DND-41 (cell line): ENCODE data around the gene MUC5B.

Source experiments
- ATAC-seq: fragments of 200-7000 bp; cut with Tn5 transposase; 3 replicates; pipeline ENCODE4 v1.9.1; 2021; ENCODE audit warnings: low read depth; ENCODE audit not compliant: insufficient read depth
- DNase-seq: peaks from one replicate; pipeline ENCODE4 v3.0.0-alpha.2; 2020
- H2AFZ ChIP-seq: 2 replicates; pipeline ENCODE4 v1.6.0; 2012; ENCODE audit warnings: low read depth, low read length
- H3K27ac ChIP-seq: 2 replicates; pipeline ENCODE4 v1.5.1; 2012; ENCODE audit warnings: low read length, inconsistent platforms
- H3K27me3 ChIP-seq: fragments of 200-600 bp; sonication (generic); 2 replicates; pipeline ENCODE4 v1.6.0; 2012; ENCODE audit warnings: low read length, mild to moderate bottlenecking, inconsistent platforms; ENCODE audit not compliant: insufficient read depth, poor library complexity
- H3K36me3 ChIP-seq: 2 replicates; pipeline ENCODE4 v1.5.1; 2012; ENCODE audit warnings: low read length, inconsistent platforms; ENCODE audit not compliant: insufficient read depth
- H3K4me1 ChIP-seq: 2 replicates; pipeline ENCODE4 v1.5.1; 2012; ENCODE audit warnings: mild to moderate bottlenecking, low read length; ENCODE audit not compliant: insufficient read depth
- H3K4me2 ChIP-seq: 2 replicates; pipeline ENCODE4 v1.6.0; 2012; ENCODE audit warnings: mild to moderate bottlenecking, moderate library complexity, low read length, inconsistent platforms; ENCODE audit not compliant: insufficient read depth
- H3K4me3 ChIP-seq, 2 experiments: fragments of 200-600 bp in 1 of 2; shearing (Covaris generic) in 1 of 2; 2 replicates each; pipeline ENCODE4 v1.5.1; 2012 to 2016; ENCODE audit warnings: inconsistent platforms in 2 of 2, low read length in 2 of 2, mild to moderate bottlenecking in 2 of 2, low read depth in 1 of 2, moderate library complexity in 1 of 2
- H3K79me2 ChIP-seq: 2 replicates; pipeline ENCODE4 v1.6.0; 2012; ENCODE audit warnings: low read length, inconsistent platforms; ENCODE audit not compliant: insufficient read depth
- H3K9ac ChIP-seq: 2 replicates; pipeline ENCODE4 v1.6.0; 2012; ENCODE audit warnings: low read depth, mild to moderate bottlenecking, inconsistent platforms, low read length, moderate library complexity
- H3K9me3 ChIP-seq: 2 replicates; pipeline ENCODE4 v1.5.1; 2012; ENCODE audit warnings: low read length, moderate library complexity, mild to moderate bottlenecking, inconsistent platforms; ENCODE audit not compliant: insufficient read depth, severe bottlenecking
- H4K20me1 ChIP-seq: 2 replicates; pipeline ENCODE4 v1.6.0; 2012; ENCODE audit warnings: low read length; ENCODE audit not compliant: insufficient read depth
- EZH2 ChIP-seq: IDR thresholded peaks from 3 replicates; pipeline ENCODE4 v1.6.1; 2012; ENCODE audit warnings: borderline replicate concordance, low read depth, mild to moderate bottlenecking, moderate library complexity, low read length, inconsistent platforms; ENCODE audit not compliant: severe bottlenecking
- TF ChIP-seq, protein P1 (sequence below): IDR thresholded peaks from 2 replicates; pipeline ENCODE4 v1.5.1; 2012; ENCODE audit warnings: borderline replicate concordance, low read length, moderate library complexity, mild to moderate bottlenecking; ENCODE audit not compliant: poor library complexity, severe bottlenecking; ENCODE audit errors: extremely low read depth

MUC5B gene

DNA sequence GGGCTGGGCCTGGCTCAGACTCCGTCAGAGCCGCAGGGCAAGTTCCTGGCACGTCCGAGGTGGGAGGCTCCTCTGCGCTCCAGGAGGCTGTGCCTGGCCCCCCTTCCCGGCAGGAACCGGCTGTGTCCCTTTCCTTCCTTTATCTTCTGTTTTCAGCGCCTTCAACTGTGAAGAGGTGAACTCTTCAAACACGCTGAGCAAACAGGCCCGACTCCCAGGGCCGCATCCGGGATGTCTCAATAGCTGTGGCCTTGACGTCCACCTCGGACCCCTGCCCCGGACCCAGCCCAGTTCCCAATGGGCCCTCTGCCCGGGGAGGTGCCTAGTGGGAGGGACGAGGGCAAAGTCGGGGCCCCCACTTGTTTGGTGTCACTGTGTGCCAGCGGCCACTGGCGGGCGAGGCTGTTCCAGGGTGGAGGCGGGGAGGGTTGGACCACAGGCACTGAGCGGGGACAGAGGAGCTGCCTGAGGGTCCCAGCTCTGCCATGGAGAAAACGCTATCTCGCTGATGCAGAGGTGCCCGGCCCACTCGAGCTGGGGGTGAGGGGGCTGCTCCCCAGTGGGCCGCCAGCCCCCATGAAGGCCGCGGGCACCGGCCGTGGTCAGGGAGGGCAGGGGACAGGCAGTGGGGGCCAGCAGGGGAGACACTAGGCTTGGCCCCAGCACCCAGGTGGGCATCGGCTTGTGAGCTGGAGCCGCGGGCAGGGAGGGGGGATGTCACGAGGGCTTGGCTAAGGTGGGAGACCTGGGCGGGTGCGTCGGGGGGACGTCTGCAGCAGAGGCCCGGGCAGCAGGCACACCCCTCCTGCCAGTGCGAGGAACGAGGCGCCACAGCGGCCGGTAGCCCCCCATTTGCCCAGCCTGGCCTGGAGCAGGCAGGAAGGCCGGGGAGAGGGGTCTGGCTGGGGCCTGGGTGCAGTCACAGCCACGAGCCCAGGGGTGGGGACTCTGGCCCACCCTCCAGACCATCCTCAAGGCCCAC is 2.7 kb upstream of the MUC5B start:
- H4K20me1 ChIP-seq, result no peaks in the 10 kb centered on the region; the same call in 1 of the 2 replicates
- ATAC-seq (no peak), DNase-seq (no peak)
- no peak overlapping the region for H3K4me2 ChIP-seq
- TF ChIP-seq, protein P1, sequence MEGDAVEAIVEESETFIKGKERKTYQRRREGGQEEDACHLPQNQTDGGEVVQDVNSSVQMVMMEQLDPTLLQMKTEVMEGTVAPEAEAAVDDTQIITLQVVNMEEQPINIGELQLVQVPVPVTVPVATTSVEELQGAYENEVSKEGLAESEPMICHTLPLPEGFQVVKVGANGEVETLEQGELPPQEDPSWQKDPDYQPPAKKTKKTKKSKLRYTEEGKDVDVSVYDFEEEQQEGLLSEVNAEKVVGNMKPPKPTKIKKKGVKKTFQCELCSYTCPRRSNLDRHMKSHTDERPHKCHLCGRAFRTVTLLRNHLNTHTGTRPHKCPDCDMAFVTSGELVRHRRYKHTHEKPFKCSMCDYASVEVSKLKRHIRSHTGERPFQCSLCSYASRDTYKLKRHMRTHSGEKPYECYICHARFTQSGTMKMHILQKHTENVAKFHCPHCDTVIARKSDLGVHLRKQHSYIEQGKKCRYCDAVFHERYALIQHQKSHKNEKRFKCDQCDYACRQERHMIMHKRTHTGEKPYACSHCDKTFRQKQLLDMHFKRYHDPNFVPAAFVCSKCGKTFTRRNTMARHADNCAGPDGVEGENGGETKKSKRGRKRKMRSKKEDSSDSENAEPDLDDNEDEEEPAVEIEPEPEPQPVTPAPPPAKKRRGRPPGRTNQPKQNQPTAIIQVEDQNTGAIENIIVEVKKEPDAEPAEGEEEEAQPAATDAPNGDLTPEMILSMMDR, result no peak
- no peak for TF ChIP-seq EZH2
- H3K9ac ChIP-seq, result no peak overlapping the region
- no peaks in the 10 kb centered on the region for H3K4me1 ChIP-seq
- H3K4me3 ChIP-seq, result no peak overlapping the region
- H2AFZ ChIP-seq, result no peak overlapping the region
- H3K79me2 ChIP-seq, result no peaks in the 10 kb centered on the region
- no peaks in the 10 kb centered on the region for H3K36me3 ChIP-seq
- H3K9me3 ChIP-seq, result no peaks in the 10 kb centered on the region
- no peak overlapping the region for H3K27ac ChIP-seq
- no peaks in the 10 kb centered on the region for H3K27me3 ChIP-seq

DNA sequence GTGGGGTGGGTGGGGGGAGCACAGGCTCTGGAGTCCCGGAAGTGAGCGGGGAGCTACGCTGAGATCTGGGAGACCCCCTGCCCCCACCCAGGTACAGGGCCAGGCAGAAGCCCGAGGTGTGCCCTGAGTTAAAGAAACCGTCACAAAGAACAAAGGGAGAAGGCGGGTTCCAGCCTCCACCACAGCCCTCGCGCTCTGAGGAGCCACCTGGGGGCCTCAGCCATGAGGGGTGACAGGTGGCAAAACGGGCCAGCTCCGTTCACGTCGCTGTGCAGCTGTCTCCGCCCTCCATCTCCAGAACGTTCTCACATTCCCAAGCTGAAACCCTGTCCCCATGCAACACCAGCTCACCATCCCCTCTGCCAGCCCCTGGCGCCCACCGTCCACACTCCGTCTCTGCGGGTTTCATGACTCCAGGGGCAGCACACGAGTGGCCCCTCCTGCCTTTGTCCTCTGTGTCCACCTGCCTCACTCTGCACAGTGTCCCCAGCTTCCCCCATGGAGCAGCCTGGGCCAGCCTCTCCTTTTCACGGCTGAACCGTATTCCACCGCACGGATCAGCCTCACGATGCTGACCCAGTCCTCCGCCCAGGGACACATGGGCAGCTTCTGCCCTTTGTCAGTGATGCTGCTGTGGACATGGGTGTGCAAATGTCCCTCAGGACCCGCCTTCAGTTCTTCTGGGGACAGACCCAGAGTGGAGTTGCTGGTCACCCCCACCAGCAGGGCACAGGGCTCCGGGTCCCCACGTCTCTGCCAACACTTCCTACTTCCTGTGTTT is 1.7 kb upstream of the MUC5B start:
- Histone ChIP-seq H3K36me3 (no peaks in the 10 kb centered on the region), H2AFZ (0 out of 2 replicates have a peak overlapping the region, but pooled peaks have one; percentile 25), H3K27me3 (no peaks in the 10 kb centered on the region), H3K9me3 (no peaks in the 10 kb centered on the region), H3K4me2 (no peak overlapping the region), H3K9ac (no peak overlapping the region), H3K27ac (no peak overlapping the region), H4K20me1 (no peaks in the 10 kb centered on the region; the same call in 1 of the 2 replicates), H3K4me3 (no peak overlapping the region), H3K4me1 (no peaks in the 10 kb centered on the region), H3K79me2 (no peaks in the 10 kb centered on the region)
- DNase-seq (no peak), ATAC-seq (no peak)
- TF ChIP-seq, protein P1, result no peak
- TF ChIP-seq EZH2, result no peak

DNA sequence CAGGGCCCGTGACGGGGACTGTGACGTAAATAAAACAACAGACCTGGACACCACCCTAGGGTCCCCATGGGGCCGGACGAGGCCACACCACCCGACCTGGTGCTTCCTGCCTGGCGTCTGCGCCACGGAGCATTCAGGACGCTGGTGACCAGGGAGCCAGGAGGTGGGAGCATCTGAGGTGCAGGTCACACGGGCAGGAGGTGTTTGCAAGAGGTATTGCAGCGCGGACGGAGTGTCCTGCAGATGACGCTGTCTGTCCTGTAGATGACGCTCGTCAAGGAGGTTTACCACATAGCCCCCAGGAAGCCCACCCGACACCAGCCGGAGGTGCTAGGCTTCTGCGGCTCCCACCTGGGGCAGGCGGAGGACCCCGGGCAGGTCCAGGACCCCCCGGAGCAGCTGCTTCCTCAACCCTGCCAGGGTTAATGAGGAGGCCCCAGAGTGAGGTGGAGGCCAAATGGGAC is 986 bp upstream of the MUC5B start:
- Histone ChIP-seq H3K9ac (no peak overlapping the region), H3K4me1 (no peaks in the 10 kb centered on the region), H2AFZ (no peak overlapping the region), H4K20me1 (no peaks in the 10 kb centered on the region; the same call in 1 of the 2 replicates), H3K27me3 (no peaks in the 10 kb centered on the region), H3K27ac (no peak overlapping the region), H3K4me2 (no peak overlapping the region), H3K9me3 (no peaks in the 10 kb centered on the region), H3K4me3 (no peak overlapping the region), H3K36me3 (no peaks in the 10 kb centered on the region), H3K79me2 (no peaks in the 10 kb centered on the region)
- no peak for TF ChIP-seq EZH2
- TF ChIP-seq, protein P1, result no peak
- ATAC-seq (no peak), DNase-seq (no peak)
